22Rv1 (cell line): ENCODE results near the gene ITGB1BP2.
"Not testable (repeated sequence)": the region's sequence is repeated elsewhere in the genome, so short reads cannot be mapped to it uniquely, and the experiment has no call there.

Source experiments
- CTCF ChIP-seq: fragments of 450-650 bp; IDR thresholded peaks from 2 replicates; pipeline ENCODE4 v1.5.1; 2017; ENCODE audit warnings: mild to moderate bottlenecking
- ZFX ChIP-seq: fragments of 450-650 bp; IDR thresholded peaks from 2 replicates; pipeline ENCODE4 v1.6.1; 2017; ENCODE audit warnings: antibody characterized with exemption, borderline replicate concordance

DNA sequence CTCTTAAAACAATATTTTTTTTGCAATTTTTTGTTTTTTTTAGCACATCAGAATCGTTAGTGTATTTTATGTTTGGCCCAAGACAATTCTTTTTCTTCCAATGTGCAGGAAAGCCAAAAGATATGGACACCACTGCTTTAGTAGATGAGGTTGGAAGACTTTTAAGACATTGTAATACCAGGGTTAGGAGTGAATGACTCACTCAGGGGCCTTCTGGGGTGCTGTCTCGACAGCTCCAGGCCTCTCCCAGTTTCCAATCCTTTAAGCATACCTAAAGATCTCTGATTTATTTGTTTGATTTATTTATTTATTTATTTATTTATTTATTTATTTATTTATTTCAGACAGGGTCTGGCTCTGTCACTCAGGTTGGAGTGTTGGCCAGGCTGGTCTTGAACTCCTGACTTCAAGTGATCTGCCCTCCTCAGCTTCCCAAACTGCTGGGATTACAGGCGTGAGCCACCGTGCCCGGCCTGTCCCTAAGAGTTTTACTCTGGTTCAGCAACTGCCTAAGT is 47.7 kb downstream of the ITGB1BP2 start:
- TF ChIP-seq CTCF, ZFX: not testable (repeated sequence)
